HG02885 (cell line): ENCODE results near the gene ASPHD1.
"Not testable (repeated sequence)": the region's sequence is repeated elsewhere in the genome, so short reads cannot be mapped to it uniquely, and the experiment has no call there.

Source experiments
- ATAC-seq: cut with Tn5 transposase; IDR thresholded peaks from one replicate; pipeline ENCODE4 v1.9.1; 2021; ENCODE audit warnings: mild to moderate bottlenecking; ENCODE audit not compliant: unreplicated experiment, poor library complexity

The ASPHD1 gene

DNA sequence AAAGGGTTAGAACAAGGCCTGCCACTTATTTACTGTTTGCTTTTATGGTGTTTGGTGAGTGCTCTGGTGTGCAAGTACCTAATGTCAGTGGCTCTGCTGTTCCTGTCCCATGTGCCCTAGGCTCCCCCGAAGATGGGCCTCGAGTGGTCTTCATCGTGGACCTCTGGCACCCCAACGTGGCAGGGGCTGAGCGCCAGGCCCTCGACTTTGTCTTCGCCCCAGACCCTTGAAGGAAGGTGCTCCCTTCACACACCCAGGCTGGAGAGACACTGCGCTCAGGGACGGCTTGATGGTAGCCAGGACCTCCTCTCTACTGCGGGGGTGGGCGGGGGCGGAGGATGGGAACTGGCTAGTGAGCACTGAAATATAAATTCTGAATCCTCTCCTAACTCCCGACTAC is 5.4 kb downstream of the ASPHD1 start:
- no peak for ATAC-seq

DNA sequence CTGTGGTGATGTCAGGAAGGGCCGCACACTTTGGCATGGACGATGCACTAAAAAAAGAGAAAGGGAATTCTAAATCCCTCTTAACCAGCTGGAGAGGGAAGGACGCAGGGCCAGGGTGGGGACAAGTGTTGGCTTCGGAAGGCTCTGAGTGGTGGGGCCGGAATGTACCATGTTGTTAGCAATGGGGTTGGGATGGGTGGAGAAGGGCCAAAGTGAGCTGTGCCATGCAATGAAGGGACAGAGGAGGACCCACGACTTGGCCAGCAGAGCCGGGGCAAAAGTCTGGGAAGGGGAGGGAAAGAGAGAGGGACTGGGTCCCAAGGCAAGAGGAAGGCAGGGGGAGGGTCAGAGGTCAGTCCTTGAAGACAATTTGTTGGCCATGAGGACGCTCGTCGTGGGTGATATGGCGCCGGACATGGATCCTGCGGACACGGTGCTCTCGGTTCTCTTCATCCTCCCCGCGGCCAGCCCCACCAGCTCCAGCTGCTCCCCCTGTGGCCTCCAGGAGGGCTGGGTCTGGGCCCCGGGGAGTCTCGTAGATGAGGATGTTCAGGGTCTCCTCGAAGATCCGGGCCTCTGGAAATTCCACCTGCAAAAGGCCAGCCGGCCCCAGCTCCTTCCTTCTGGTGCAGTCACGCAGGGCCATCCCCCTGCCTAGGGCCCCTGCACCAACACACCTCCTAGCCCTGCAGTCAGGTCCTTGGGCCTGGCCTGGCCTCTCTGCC is 6.4 kb downstream of the ASPHD1 start:
- ATAC-seq, result no peak

DNA sequence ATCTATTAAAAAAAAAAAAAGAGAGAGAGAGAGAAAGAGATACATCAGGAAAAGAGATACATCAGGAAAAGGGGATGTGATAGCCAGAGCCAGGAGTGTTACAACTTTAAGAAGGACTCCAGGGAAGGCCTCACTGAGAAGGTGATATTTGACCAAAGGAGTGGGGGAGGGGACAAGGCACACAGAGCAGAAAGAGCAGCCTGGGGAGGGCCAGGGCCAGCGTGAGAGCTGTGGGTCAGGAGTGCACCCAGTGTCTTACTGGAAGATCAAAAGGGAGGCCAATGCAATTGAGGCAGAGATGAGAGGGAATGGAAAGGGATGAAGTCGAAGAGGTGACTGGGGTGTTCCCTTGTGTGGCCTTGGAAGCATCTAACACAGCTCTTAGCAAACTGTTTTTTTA is 7.7 kb downstream of the ASPHD1 start:
- no peak for ATAC-seq

DNA sequence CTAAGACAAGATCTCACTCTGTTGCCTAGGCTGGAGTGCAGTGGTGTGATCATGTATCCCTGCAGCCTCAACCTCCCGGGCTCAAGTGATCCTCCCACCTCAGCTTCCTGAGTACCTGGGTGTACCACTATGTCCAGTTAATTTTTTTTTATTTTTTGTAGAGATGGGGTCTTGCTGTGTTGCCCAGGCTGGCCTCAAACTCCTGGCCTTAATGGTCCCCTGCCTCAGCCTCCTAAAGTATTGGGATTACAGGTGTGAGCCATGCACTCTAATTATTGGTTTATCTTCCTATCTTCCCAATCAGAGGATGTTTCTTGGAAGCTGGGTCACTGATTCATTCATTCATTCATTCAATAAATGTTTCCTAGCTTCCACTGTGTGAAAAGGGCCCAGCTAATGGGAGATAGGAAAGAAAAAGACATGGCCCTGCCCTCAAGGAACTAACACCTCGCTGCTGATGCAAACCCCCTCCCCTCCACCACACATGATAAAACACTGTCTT is 8.5 kb downstream of the ASPHD1 start:
- no peak for ATAC-seq

- no peak for ATAC-seq
Observed at GRCh38 chr16:29909391-29909790, 9.1 kb downstream of the ASPHD1 start.

DNA sequence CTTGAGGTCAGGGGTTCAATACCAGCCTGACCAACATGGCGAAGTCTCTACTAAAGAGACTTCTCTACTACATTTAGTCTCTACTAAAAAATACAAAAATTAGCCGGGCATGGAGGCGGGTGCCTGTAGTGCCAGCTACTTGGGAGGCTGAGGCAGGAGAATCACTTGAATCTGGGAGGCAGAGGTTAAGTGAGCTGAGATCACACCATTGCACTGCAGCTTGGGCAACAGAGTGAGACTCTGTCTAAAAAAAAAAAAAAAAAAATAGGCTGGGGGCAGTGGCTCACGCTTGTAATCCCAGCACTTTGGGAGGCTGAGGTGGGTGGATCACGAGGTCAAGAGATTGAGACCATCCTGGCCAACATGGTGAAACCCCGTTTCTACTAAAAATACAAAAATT is 9.6 kb downstream of the ASPHD1 start:
- ATAC-seq, result not testable (repeated sequence)

DNA sequence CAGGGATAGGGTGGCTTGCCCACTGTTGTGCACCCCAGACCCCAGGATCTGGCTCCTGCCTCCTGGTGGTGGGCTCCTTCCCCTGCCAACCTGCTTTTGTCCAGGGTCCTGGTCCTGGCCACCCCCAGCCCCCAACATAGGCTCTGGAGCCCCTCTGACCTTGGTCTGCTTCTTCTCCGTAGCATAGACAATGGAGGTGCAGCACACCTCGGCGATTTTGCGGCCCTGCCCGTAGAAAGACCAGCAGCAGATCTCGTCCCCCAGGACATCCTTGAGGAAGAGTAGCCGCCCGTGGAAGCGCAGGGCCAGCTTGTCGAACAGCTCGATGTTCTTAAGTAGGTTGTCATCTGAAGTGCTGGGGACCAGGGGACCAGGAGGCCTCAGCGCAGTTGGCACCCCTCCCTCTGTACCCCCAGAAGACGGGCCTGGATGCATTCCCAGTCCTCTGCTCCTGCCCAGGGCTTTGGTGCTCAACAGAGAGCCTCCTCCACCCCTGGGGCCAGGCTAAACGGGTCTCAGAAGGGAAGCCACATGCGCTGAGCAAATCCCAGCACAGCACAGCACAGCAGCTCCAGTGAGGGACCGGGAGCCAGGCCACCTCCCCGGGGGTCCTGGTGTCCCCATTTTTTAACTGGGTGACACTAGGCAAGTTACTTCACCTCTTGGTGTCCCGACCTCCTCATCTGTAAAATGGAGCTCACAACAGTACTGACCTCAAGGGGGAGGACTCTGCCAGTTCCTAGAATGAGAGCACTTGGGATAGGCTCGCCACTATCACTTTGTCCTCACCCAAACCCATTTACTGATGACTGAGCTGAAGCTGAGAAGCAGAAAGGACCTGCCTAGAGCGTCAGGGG is 10.8 kb downstream of the ASPHD1 start:
- ATAC-seq, result no peak

DNA sequence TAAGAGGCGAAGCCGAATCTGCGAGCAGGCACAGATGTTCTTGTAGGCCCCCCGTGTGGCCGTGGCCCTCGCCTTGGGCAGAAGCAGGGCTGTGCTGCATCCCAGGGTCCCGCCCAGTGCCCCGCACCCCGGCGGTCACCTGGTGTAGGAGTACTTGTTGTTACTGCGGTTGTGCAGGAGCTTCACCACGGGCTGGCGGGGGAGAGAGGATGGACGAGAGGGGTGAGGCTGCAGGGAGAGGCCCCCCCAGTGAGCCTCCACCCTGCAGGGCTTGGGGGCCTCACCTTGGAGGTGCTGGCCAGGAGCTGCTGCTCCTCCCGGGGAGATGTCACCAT is 11.4 kb downstream of the ASPHD1 start:
- no peak for ATAC-seq

DNA sequence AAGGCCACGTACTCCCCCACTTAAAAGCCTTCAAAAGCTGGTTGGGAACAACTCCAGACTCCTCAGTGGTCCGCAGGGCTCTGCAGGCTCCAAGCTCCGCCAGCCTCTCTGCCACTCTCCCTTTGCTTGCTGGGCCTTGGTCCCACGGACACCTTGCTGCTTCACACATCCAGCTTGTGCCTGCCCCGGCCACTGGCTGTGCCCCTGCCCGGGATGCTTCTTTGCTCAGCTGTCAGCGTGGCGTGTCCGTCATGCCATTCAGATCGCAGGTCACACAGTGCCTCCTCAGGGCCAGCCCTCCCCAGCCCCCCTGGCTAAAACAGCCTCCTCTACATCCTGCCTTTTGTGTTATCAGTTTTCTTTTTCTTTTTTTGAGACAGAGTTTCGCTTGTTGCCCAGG is 11.8 kb downstream of the ASPHD1 start:
- ATAC-seq, result no peak

DNA sequence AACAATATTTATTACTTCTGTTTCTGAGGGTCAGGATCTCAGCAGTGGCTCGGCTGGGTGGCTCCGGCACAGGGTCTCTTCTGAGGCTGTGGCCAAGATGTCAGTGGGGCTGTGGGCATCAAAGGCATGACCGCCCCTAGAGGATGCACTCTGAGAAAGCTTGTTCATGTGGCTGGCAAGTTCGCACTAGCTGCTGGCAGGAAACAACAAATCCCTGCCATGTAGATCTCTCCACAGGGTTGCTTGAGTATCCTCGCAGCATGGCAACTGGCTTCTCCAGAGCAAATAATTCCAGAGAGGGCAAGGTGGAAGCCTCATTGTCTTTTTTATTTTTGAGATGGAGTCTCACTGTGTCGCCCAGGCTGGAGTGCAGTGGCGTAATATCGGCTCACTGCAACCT is 13.2 kb downstream of the ASPHD1 start:
- no peak for ATAC-seq

DNA sequence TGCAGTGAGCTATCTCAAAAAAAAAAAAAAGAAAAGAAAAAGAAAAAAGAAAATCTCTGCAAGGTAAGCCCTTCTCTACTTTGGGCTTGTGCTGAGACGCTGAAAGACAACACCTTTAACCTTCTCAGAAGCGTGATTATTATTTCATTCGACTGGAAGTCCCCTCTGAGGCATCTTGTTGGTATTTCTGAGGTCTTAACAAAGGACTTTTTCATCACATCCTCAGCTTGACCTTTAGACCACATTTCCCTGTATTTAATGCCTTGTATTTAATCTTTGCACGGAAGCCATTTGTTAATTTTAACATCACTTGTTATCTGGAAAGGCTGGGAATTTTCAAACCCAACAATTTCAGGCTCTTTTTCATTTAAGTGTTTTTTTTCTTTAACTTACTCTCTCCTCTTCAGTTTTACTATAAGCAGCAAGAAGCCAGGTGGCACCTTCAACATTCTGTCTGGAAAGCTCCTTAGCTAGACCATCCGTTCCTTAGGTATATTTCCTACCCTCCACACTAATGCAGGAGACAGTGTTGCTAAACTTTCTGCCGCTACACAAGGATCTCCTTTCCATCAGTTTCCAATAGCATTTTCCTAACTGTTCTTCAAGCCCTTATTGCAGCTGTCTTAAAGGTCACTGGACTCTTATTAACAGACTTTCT is 15.4 kb downstream of the ASPHD1 start:
- no peak for ATAC-seq

DNA sequence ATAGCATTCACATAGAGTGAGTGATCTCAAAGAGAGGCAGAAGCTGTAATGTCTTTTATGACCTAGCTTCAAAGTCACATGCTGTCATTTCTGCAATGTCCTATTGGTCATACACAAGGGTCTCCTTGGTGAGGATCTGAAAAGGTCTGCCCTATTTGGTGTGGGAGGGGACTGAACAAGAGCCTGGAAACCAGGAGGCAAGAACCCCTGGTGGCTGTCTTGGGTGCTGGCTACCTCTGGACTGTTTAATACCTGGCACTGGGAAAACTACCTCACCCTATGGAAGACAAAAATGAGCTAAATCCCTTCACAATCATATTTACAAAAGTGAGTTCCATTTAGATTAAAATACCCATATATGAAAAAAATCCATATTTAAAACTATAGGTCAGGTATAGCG is 16.7 kb downstream of the ASPHD1 start:
- no peak for ATAC-seq

DNA sequence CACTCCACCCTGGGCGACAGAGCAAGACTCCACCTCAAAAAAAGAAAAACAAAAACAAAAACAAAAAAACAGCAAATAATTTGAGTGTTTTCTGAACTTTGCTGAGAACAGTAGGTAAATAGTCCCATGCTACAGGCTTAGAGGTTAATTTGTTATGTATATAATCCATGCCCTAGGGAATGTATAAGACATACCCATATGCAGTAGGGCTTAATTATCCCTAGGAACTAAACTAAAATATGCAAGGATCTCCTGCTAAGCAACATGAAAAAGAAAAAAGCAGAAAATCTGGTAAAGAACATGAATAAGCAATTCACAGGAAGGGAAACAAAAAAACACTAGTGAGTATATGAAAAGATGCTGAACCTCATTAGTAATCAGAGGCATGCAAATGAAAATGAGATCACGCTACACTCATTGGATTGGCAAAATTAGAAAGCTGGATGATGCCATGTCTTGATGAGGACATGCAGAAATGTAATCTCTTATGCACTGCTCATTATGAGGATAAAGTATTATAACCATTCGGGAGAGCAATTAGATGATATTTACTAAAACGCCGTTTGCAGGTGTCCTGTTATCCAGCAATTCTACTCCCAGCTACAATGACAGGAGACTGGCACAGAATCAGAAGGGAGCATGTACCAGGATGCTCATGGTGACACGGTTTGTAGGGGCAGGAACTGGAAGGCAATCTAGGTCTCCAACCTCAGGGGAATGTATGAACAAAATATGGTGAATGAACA is 20.2 kb downstream of the ASPHD1 start:
- no peak for ATAC-seq

GRCh38 chr16:29921034-29921385 is 20.7 kb downstream of the ASPHD1 start:
- ATAC-seq, result no peak

DNA sequence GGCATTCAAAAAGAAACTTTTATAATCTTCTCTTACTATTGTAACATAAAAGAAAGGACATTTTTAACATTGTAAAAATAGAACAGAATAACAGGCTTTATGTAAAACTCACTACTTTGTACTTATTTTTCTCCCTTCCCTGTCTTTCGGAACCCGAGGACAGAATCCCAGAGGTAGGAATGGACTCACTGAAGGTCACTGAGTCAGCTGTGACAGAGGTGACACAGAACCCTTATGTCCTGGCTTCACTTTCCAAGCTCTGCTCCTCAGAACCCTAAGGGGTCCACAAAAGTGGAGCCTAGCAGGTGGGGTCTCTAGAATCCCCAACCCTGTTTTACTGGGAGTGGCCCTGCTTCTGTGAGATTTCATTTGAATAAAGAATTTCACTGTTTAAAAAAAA is 22.0 kb downstream of the ASPHD1 start:
- no peak for ATAC-seq

- ATAC-seq, result no peak
Observed at GRCh38 chr16:29922986-29923501, 22.8 kb downstream of the ASPHD1 start.

- no peak for ATAC-seq
Observed at GRCh38 chr16:29925105-29925756, 24.9 kb downstream of the ASPHD1 start.

- peak; percentile 88 for ATAC-seq
Observed at GRCh38 chr16:29925781-29926710, 25.8 kb downstream of the ASPHD1 start, which contains the start of gene KCTD13. Gene KCTD13, minus strand, starts transcription at chr16:29926226. Its CDS starts 193 bp downstream, at chr16:29926033.

DNA sequence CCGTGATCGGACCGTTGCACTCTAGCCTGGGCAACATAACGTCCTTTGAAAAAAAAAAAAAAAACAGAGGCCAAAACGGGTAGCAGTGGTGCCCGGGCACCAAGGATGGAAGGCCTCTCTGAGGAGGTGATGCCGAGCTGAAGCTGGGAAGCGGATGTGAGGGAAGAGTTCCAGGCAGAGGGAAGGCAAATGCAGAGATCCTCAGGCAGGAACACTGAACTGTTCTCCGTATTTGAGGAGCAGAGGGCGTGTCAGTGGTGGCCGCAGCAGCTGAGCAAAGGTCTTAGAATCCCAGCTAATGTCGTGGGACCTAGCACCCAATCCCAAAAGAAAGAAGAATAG is 26.4 kb downstream of the ASPHD1 start:
- no peak for ATAC-seq
